Brain microvascular endothelial cell (primary cell): Measurements from ENCODE around the gene FAM50A.

Experiments
- DNase-seq: peaks from one replicate; pipeline ENCODE4 v3.0.0-alpha.2; 2020
- H3K27ac ChIP-seq: fragments of 250-450 bp; sonication (Bioruptor Pico); 2 replicates; pipeline ENCODE4 v1.5.1; 2020; ENCODE audit warnings: mild to moderate bottlenecking, moderate library complexity
- H3K27me3 ChIP-seq: fragments of 250-450 bp; sonication (Bioruptor Pico); replicated peaks from 2 replicates; pipeline ENCODE4 v1.5.1; 2020; ENCODE audit warnings: mild to moderate bottlenecking
- H3K36me3 ChIP-seq: fragments of 250-450 bp; sonication (Bioruptor Pico); replicated peaks from 2 replicates; pipeline ENCODE4 v1.5.1; 2020; ENCODE audit warnings: mild to moderate bottlenecking
- H3K4me3 ChIP-seq: 2 replicates; pipeline ENCODE4 v1.5.1; 2011; ENCODE audit warnings: low read depth, mild to moderate bottlenecking, control low read depth, low read length, moderate library complexity
- CTCF ChIP-seq: IDR thresholded peaks from 2 replicates; pipeline ENCODE4 v1.5.1; 2011; ENCODE audit warnings: low read depth, mild to moderate bottlenecking, moderate library complexity, low read length, control low read depth, inconsistent platforms; ENCODE audit errors: missing control alignments
- in situ Hi-C: cut with HindIII; loops from 2 replicates; pipeline ENCODE4 v1.10.0; 2017; ENCODE audit warnings: low sequenced_read_pairs, low pct_ligation_motif_present

The FAM50A gene

DNA sequence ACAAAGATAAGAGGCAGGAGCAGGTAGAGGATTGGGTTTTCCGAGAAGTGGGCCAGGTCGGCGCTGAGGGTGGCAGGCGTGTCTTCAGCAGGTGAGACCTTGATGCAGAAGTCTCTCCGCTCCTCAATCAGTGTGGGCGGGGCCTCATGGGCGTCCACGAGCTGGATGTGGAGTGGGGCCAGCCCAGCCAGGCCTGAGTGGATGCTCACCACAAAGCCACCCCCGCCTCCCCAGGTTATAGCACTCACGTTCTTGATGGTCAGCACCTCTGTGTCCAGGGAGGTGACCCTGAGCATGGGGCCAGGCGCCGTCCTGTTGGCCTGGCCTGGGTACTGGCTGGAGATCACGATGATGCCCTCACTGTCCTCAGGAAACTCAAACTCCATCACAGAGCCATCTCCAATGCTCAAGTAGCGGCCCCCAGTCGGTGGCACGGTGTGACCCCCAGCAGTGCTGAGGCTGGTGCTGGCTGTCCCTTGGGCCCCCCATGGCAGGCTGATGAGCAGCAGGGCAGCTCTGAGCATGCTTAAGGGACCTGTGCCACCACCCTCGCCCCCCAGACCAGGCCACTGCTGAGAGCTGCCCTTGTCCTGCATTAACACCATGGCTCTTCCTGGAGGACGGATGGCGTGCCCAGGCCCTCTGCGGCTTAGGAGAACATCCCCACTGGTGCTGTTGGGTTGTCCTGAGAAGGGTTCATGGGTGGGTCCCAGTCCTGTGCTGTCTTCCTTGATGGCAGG lies 44.6 kb downstream of the FAM50A start:
- Histone ChIP-seq H3K27ac (no peak overlapping the region), H3K4me3 (no peak overlapping the region)

GRCh38 chrX:154489182-154489581 lies 45.2 kb downstream of the FAM50A start:
- DNase-seq: no peak
- in situ Hi-C loops: no loop called here
- TF ChIP-seq CTCF: no peak
- H3K27me3 ChIP-seq: no peaks in the 10 kb centered on the region
- no peaks in the 10 kb centered on the region for H3K36me3 ChIP-seq
- no peak overlapping the region for H3K27ac ChIP-seq
- H3K4me3 ChIP-seq: no peak overlapping the region

More for the DNA sequence above, 44.6 kb downstream of the FAM50A start:
- Histone ChIP-seq H3K27me3 (no peaks in the 10 kb centered on the region), H3K36me3 (no peaks in the 10 kb centered on the region)
- in situ Hi-C loops: no loop called here
- DNase-seq: no peak
- no peak for TF ChIP-seq CTCF

DNA sequence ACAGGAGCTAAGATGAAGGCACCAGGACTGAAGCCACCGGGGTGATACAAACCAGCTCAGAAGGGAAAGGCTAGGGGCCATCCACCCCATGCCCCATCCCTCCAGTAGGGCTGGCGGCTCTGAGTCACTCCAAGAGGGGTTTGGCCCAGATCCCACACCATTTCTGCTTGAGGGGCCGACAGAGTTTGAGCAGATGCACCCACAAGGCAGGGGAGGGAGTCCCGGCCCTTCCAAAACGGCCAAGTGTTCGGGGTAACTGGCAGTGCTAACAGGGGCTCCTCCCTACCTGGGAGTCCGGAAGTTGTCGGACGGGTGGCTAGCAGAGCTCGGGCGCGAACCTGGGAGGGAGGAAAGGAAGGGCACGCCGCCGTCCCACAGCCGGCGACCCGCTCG lies 46.1 kb downstream of the FAM50A start:
- in situ Hi-C loops: no loop called here
- no peak for DNase-seq
- H3K36me3 ChIP-seq: no peaks in the 10 kb centered on the region
- TF ChIP-seq CTCF: no peak
- peak overlapping the region; percentile 52 for H3K27ac ChIP-seq
- H3K27me3 ChIP-seq: no peaks in the 10 kb centered on the region
- H3K4me3 ChIP-seq: peak overlapping the region; percentile 58

- peak within 1 kb of the TSS; percentile 76 for H3K27ac ChIP-seq
- TF ChIP-seq CTCF: no peak
- in situ Hi-C loops: no loop called here
- H3K27me3 ChIP-seq: no peaks in the 10 kb centered on the region
- peak; percentile 86 for DNase-seq
- no peaks in the 10 kb centered on the region for H3K36me3 ChIP-seq
- H3K4me3 ChIP-seq: peak within 1 kb of the TSS; percentile 65
These were observed 46.6 kb downstream of the FAM50A start, which contains the start of gene SLC10A3 for GRCh38 chrX:154490414-154491083. Gene SLC10A3 (minus strand): TSS chrX:154490629. CDS start chrX:154488940, 1,689 bp downstream.

GRCh38 chrX:154494715-154495114 lies 50.8 kb downstream of the FAM50A start:
- in situ Hi-C loops: no loop called here
- TF ChIP-seq CTCF: no peak
- Histone ChIP-seq H3K36me3 (no peaks in the 10 kb centered on the region), H3K27ac (no peak overlapping the region), H3K4me3 (no peak overlapping the region), H3K27me3 (no peaks in the 10 kb centered on the region)
- DNase-seq: no peak
